ENCODE measurements around the gene SORL1. TPM values are rescaled to one million over a fixed set of nuclear protein-coding genes. Genes with fewer than 3 reads are reported as not detected.

Gene SORL1
- total and polyA plus RNA-seq, 2 of the 13 experiments (the other 11 are each of a cell fraction or from before 2014, with no cell fraction given) = 21.3 to 148 TPM

DNA sequence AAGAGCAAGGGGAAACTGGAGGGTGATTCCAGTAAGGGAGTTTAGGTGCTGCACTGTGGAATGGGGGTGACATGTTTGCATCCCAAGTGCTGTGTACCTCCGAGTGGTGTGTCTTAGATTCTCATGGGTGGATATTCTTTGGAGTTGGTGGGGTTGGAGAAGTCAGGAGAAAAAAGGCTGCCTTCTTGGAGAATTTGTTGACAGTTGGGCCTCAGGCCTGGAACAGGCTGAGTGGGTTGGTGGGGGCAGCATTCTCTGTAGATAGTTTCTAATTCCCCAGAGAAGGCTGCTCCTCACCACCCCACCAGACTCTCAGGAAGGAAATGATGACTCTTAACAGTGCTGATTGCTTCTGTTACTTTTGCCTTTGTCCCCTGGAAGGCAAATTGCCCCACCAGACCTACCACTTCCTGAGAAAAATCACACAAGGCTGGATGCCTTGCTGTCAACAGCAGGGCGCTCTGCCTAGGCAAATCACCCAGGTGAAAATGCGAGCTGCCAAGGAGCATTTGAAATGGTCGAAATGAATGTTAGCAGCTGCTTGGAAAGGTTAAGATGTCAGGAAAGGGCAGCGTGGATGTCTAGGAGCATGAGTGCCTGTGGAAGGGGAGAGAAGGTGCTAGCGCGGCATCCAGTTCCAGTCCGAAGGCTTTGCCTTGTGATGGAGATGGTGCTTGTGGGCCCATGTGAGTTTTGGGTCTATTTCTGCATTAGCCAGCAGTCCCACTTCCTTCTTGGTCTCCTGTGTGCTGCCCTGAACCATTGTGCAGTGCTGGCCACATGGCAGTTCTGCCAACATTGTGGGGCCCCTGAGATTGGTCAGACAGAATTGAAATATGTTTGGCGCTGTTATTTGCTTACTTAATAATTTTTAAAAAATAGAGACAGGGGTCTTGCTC lies 30.4 kb downstream of the SORL1 start (continued):
- TF ChIP-seq, protein P1, sequence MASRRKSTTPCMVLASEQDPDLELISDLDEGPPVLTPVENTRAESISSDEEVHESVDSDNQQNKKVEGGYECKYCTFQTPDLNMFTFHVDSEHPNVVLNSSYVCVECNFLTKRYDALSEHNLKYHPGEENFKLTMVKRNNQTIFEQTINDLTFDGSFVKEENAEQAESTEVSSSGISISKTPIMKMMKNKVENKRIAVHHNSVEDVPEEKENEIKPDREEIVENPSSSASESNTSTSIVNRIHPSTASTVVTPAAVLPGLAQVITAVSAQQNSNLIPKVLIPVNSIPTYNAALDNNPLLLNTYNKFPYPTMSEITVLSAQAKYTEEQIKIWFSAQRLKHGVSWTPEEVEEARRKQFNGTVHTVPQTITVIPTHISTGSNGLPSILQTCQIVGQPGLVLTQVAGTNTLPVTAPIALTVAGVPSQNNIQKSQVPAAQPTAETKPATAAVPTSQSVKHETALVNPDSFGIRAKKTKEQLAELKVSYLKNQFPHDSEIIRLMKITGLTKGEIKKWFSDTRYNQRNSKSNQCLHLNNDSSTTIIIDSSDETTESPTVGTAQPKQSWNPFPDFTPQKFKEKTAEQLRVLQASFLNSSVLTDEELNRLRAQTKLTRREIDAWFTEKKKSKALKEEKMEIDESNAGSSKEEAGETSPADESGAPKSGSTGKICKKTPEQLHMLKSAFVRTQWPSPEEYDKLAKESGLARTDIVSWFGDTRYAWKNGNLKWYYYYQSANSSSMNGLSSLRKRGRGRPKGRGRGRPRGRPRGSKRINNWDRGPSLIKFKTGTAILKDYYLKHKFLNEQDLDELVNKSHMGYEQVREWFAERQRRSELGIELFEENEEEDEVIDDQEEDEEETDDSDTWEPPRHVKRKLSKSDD (CRISPR knock-in tag; IDR thresholded peaks at IDR 0.05; ENCODE audit: low read depth) = no peak
- TF ChIP-seq, protein P2, sequence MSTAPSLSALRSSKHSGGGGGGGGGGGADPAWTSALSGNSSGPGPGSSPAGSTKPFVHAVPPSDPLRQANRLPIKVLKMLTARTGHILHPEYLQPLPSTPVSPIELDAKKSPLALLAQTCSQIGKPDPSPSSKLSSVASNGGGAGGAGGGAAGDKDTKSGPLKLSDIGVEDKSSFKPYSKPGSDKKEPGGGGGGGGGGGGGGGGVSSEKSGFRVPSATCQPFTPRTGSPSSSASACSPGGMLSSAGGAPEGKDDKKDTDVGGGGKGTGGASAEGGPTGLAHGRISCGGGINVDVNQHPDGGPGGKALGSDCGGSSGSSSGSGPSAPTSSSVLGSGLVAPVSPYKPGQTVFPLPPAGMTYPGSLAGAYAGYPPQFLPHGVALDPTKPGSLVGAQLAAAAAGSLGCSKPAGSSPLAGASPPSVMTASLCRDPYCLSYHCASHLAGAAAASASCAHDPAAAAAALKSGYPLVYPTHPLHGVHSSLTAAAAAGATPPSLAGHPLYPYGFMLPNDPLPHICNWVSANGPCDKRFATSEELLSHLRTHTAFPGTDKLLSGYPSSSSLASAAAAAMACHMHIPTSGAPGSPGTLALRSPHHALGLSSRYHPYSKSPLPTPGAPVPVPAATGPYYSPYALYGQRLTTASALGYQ (CRISPR knock-in tag; IDR thresholded peaks at IDR 0.05) = no peak

DNA sequence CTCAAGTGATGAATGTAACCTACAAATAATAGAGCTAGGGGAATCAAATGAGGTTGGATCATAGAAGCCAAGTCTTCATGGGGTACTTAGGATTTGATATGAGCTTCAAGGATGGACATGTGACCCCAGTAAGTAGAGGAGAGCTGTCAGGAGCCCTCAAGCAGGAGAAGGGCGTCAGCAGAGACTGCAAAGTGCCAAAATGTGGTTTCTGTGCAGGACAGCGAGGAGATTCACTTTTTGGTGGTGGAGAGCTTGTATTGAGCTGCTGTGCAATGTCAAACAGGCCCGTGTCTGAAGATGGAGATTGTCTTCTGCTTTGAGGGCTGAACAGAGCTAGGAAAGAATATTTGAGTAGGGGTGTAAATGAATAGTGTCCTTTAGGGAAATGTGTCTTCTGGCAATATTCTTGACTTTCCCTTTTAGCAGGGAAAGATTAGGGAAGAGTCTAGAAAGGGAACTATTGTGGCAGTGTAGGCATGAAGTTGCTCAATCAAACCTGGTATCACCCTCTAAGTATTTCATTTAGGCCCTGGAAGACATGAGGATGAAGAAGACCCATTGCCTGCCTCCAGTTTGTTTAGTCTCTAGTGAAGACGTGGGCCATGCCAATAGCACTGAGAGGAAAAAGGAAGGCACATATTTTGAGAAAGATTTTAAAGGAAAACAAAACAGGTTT lies 31.8 kb downstream of the SORL1 start:
- H3K27ac ChIP-seq (ENCODE audit: extremely low read length, insufficient read depth, low read length) = no peak overlapping the region
- WGBS (ENCODE audit: low lambda C conversion rate) = 94% methylated on average over 4 of the region's 4 CpGs
- peaks cover 41 to 65% of the 10 kb centered on the region in 2 experiments; a peak in 4 of 5 replicates for H3K36me3 ChIP-seq (replicated peaks in 1 of 2; ENCODE audit: control insufficient read depth in 1 of 2, insufficient read depth in 2 of 2, low read length in 2 of 2)
- FAIRE-seq (no peak), ATAC-seq (no peak), DNase-seq (ENCODE audit: low spot score) (no peak)
- ChIA-PET CTCF (ENCODE audit: low intra/inter-chr PET ratio, low total read pairs) (no interaction called here), POLR2A (no interaction called here)
- no peaks in the 10 kb centered on the region for H3K79me2 ChIP-seq (ENCODE audit: insufficient read depth, low read length)
- no peak overlapping the region for H2AFZ ChIP-seq (ENCODE audit: low read length)
- H3K27me3 ChIP-seq (ENCODE audit: control insufficient read depth in 1 of 2, insufficient read depth in 2 of 2, low read length in 2 of 2) = no peaks in the 10 kb centered on the region
- H3K4me1 ChIP-seq (ENCODE audit: insufficient read depth, low read length) = no peaks in the 10 kb centered on the region
- 0 out of 2 replicates have a peak, but pooled peaks cover 4% of the 10 kb centered on the region for H4K20me1 ChIP-seq (ENCODE audit: insufficient read depth, low read length)
- in situ Hi-C loops (cut with HindIII; ENCODE audit: extremely low pct_ligation_motif_present, low pct_unique_long_range_greater_than_20kb) (no loop called here), intact Hi-C loops (cut with micrococcal nuclease; ENCODE audit: unreplicated experiment) (no loop called here)
- no peak overlapping the region for H3K4me2 ChIP-seq (ENCODE audit: low read depth, low read length)
- no TSS peak for BruUV-seq (replicated peaks)
- H3K4me3 ChIP-seq (replicated peaks in 1 of 3; ENCODE audit: insufficient read depth in 1 of 3, low read depth in 2 of 3, low read length in 3 of 3) = no peak overlapping the region
- no peak overlapping the region for H3K9ac ChIP-seq (ENCODE audit: insufficient read depth, low read depth, low read length)
- no peaks in the 10 kb centered on the region for H3K9me3 ChIP-seq (ENCODE audit: low read length)
- TF ChIP-seq KAT2B (IDR thresholded peaks at IDR 0.05; ENCODE audit: borderline replicate concordance, low read depth, low read length) (no peak), ZBTB20 (CRISPR knock-in tag; IDR thresholded peaks at IDR 0.05; ENCODE audit: borderline replicate concordance, low read depth) (no peak), ZBTB7B (CRISPR knock-in tag; IDR thresholded peaks at IDR 0.05) (no peak), NR2F1 (CRISPR knock-in tag; IDR thresholded peaks at IDR 0.05) (no peak), KDM5A (IDR thresholded peaks at IDR 0.05; ENCODE audit: borderline replicate concordance, low read length) (no peak), JARID2 (CRISPR knock-in tag; IDR thresholded peaks at IDR 0.05; ENCODE audit: insufficient replicate concordance) (no peak), ZNF672 (CRISPR knock-in tag; IDR thresholded peaks at IDR 0.05) (no peak)
- TF ChIP-seq, protein P3, sequence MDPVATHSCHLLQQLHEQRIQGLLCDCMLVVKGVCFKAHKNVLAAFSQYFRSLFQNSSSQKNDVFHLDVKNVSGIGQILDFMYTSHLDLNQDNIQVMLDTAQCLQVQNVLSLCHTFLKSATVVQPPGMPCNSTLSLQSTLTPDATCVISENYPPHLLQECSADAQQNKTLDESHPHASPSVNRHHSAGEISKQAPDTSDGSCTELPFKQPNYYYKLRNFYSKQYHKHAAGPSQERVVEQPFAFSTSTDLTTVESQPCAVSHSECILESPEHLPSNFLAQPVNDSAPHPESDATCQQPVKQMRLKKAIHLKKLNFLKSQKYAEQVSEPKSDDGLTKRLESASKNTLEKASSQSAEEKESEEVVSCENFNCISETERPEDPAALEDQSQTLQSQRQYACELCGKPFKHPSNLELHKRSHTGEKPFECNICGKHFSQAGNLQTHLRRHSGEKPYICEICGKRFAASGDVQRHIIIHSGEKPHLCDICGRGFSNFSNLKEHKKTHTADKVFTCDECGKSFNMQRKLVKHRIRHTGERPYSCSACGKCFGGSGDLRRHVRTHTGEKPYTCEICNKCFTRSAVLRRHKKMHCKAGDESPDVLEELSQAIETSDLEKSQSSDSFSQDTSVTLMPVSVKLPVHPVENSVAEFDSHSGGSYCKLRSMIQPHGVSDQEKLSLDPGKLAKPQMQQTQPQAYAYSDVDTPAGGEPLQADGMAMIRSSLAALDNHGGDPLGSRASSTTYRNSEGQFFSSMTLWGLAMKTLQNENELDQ (CRISPR knock-in tag; IDR thresholded peaks at IDR 0.05; ENCODE audit: borderline replicate concordance) = no peak

Measured in HepG2 (cell line).